ENCODE measurements around the gene TSPAN16.

The TSPAN16 gene

DNA sequence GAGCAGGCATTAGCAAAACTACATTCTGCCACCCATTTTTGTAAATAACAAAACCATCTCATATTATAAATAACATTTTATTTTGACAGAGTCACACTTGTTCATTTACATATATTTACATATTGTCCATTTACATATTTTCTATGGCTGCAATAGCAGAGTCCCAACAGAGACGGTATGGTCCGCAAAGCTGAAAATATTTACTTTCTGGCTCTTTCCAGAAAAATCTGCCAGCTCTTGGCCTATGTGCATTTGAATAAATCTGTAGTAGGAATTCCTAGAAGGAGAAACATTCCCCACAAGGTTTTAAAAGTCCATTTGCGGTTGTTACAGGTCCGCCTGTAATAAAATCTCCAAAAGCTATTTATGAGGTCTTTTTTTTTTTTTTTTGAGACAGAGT, 5.7 kb upstream of the TSPAN16 start:
- TF ChIP-seq, protein P1, sequence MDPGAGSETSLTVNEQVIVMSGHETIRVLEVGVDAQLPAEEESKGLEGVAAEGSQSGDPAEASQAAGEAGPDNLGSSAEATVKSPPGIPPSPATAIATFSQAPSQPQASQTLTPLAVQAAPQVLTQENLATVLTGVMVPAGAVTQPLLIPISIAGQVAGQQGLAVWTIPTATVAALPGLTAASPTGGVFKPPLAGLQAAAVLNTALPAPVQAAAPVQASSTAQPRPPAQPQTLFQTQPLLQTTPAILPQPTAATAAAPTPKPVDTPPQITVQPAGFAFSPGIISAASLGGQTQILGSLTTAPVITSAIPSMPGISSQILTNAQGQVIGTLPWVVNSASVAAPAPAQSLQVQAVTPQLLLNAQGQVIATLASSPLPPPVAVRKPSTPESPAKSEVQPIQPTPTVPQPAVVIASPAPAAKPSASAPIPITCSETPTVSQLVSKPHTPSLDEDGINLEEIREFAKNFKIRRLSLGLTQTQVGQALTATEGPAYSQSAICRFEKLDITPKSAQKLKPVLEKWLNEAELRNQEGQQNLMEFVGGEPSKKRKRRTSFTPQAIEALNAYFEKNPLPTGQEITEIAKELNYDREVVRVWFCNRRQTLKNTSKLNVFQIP (CRISPR knock-in tag; IDR thresholded peaks at IDR 0.05; ENCODE audit: borderline replicate concordance, low read depth): no peak
- no peak for TF ChIP-seq TOX (CRISPR knock-in tag; IDR thresholded peaks at IDR 0.05; ENCODE audit: borderline replicate concordance)
- no peak for TF ChIP-seq GLIS3 (CRISPR knock-in tag; IDR thresholded peaks at IDR 0.05)
- no peak for TF ChIP-seq ARNTL (CRISPR knock-in tag; IDR thresholded peaks at IDR 0.05; ENCODE audit: borderline replicate concordance, low read depth)
- TF ChIP-seq, protein P2, sequence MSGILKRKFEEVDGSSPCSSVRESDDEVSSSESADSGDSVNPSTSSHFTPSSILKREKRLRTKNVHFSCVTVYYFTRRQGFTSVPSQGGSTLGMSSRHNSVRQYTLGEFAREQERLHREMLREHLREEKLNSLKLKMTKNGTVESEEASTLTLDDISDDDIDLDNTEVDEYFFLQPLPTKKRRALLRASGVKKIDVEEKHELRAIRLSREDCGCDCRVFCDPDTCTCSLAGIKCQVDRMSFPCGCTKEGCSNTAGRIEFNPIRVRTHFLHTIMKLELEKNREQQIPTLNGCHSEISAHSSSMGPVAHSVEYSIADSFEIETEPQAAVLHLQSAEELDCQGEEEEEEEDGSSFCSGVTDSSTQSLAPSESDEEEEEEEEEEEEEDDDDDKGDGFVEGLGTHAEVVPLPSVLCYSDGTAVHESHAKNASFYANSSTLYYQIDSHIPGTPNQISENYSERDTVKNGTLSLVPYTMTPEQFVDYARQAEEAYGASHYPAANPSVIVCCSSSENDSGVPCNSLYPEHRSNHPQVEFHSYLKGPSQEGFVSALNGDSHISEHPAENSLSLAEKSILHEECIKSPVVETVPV (CRISPR knock-in tag; IDR thresholded peaks at IDR 0.05): no peak
- TF ChIP-seq BACH2 (CRISPR knock-in tag; IDR thresholded peaks at IDR 0.05; ENCODE audit: borderline replicate concordance): no peak
- TF ChIP-seq SNAI2 (CRISPR knock-in tag; IDR thresholded peaks at IDR 0.05): no peak
- TF ChIP-seq ZNF8 (CRISPR knock-in tag; IDR thresholded peaks at IDR 0.05): no peak
- TF ChIP-seq ESRRG (CRISPR knock-in tag; IDR thresholded peaks at IDR 0.05): no peak
- no peak for TF ChIP-seq TCF4 (CRISPR knock-in tag; IDR thresholded peaks at IDR 0.05; ENCODE audit: borderline replicate concordance)
- no peak for TF ChIP-seq CSDC2 (CRISPR knock-in tag; IDR thresholded peaks at IDR 0.05)
- no peak for TF ChIP-seq CREB5 (CRISPR knock-in tag; IDR thresholded peaks at IDR 0.05; ENCODE audit: low read depth)
- TF ChIP-seq ZFP3 (CRISPR knock-in tag; IDR thresholded peaks at IDR 0.05): no peak
- no peak for TF ChIP-seq ZNF70 (CRISPR knock-in tag; IDR thresholded peaks at IDR 0.05)
- no peak for TF ChIP-seq ISL1 (CRISPR knock-in tag; IDR thresholded peaks at IDR 0.05)
- no peak for TF ChIP-seq ZFP30 (CRISPR knock-in tag; IDR thresholded peaks at IDR 0.05)
- TF ChIP-seq ZNF565 (CRISPR knock-in tag; conservative IDR thresholded peaks at IDR 0.05; ENCODE audit: low read depth): no peak
- no peak for TF ChIP-seq TSHZ2 (CRISPR knock-in tag; IDR thresholded peaks at IDR 0.05)
- TF ChIP-seq OSR1 (CRISPR knock-in tag; IDR thresholded peaks at IDR 0.05): no peak
- TF ChIP-seq RARB (CRISPR knock-in tag; IDR thresholded peaks at IDR 0.05): no peak
- ATAC-seq: no peak

DNA sequence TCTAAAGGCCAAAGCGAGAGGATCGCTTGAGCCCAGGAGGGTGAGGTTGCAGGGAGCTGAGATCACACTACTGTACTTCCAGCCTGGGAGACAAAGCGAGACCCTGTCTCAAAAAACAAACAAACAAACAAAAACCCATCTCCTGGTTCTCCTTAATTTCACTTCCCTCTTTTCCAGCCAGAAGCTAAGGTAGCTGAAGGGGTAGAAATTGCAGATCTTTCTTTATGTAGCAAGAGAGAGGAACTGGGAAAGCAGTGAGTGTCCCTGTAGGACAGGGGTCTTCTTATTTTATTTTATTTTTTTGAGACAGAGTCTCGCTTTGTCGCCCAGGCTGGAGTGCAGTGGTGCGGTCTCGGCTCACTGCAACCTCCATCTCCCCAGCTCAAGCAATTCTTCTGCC, 4.5 kb upstream of the TSPAN16 start:
- no peak for TF ChIP-seq SNAI2 (CRISPR knock-in tag; IDR thresholded peaks at IDR 0.05)
- no peak for TF ChIP-seq TSHZ2 (CRISPR knock-in tag; IDR thresholded peaks at IDR 0.05)
- TF ChIP-seq ZFP30 (CRISPR knock-in tag; IDR thresholded peaks at IDR 0.05): no peak
- ATAC-seq: no peak

DNA sequence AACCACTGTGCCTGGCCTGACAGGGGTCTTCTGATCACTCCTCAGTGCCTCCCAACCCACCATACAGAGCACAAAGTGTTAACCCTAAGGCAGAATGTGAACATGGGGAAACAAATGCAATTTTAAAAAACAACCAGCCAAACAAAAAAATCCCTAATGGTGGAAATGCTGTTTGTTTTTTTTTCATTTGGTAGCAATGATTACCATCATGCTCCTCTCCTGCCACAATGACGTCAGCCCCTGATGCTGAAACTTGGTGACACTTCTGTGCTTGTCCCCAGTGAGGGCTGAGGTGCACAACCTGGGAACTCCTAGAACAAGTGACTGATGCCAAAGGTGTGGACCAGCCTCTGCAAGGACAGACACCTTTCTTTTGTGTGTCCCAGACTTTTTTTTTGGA, 4.0 kb upstream of the TSPAN16 start:
- ATAC-seq: no peak
- TF ChIP-seq BACH2 (CRISPR knock-in tag; IDR thresholded peaks at IDR 0.05; ENCODE audit: borderline replicate concordance) (no peak), OSR1 (CRISPR knock-in tag; IDR thresholded peaks at IDR 0.05) (no peak), ISL1 (CRISPR knock-in tag; IDR thresholded peaks at IDR 0.05) (no peak), ZFP3 (CRISPR knock-in tag; IDR thresholded peaks at IDR 0.05) (no peak), TSHZ2 (CRISPR knock-in tag; IDR thresholded peaks at IDR 0.05) (no peak)
- TF ChIP-seq, protein P3, sequence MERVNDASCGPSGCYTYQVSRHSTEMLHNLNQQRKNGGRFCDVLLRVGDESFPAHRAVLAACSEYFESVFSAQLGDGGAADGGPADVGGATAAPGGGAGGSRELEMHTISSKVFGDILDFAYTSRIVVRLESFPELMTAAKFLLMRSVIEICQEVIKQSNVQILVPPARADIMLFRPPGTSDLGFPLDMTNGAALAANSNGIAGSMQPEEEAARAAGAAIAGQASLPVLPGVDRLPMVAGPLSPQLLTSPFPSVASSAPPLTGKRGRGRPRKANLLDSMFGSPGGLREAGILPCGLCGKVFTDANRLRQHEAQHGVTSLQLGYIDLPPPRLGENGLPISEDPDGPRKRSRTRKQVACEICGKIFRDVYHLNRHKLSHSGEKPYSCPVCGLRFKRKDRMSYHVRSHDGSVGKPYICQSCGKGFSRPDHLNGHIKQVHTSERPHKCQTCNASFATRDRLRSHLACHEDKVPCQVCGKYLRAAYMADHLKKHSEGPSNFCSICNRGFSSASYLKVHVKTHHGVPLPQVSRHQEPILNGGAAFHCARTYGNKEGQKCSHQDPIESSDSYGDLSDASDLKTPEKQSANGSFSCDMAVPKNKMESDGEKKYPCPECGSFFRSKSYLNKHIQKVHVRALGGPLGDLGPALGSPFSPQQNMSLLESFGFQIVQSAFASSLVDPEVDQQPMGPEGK (CRISPR knock-in tag; IDR thresholded peaks at IDR 0.05; ENCODE audit: borderline replicate concordance): no peak
